ENCODE measurements around the gene NID1.

- no peak for TF ChIP-seq CTCF (conservative IDR thresholded peaks at IDR 0.05)
- TF ChIP-seq ZFX (IDR thresholded peaks at IDR 0.05), result no peak
Observed at GRCh38 chr1:235996048-235996785, 68.7 kb downstream of the NID1 start.

Measured in C4-2B (cell line).